ENCODE data around the gene RNF43. TPM values are rescaled to one million over a fixed set of nuclear protein-coding genes. Genes with fewer than 3 reads are reported as not detected.
"Not testable (repeated sequence)": the region's sequence is repeated elsewhere in the genome, so short reads cannot be mapped to it uniquely, and the experiment has no call there.

Gene RNF43
- total RNA-seq, 1 donor from 2014 or later: 3.5 TPM

DNA sequence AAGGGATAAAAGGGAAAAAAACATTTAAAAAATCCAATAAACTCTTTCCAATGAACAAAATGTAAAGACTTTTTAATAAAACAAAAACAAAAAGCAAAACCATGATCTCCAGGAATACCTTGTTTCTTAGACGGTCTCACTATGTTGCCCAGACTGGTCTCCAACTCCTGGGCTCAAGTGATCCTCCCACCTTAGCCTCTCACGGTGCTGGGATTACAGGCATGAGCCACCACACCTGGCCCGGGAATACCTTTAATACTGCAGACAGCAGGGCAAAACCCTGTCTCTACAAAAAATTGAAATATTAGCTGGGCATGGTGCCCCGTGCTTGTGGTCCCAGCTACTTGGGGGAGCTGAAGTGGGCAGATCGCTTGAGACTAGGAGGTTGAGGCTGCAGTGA is 7.9 kb downstream of the RNF43 start:
- DNase-seq: no peak

DNA sequence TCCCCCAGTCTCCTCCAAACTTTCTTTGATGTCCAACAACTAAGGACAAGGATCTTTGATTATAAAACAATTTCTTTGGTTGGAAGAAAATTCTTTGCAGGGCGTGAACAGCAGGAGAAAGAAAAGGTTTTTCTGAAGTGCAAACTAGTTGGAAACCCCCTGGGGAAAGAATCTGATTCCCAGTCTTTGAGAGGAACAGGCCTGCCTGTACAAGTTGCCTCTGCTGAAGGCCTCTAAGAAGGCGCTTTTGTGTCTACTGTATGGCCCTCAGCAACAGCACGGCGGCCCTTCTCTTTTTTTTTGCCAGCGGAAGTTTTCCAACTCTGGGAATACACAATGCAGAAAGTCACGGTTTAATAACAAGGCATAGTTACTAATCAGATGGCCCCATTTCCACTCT is 14.0 kb downstream of the RNF43 start:
- DNase-seq: peak; percentile 44

DNA sequence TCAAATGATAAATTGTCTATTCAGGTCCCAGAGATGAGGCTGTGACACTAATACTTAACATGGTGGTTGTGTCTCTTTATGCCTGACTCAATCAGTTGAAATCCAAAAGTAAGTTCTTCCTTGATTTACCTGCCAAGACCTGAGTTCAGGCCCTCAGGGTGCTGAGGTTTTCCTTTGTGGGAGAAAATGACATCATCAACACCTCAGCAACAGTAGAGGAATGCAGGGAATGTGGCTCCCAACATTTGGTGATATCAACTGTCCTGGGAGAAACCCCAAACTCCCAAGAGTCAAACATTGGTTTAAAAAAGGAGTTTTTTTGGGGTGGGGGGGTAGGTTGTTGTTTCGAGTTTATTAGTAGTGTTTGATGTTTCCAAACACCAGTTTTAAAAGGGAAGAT is 14.7 kb downstream of the RNF43 start:
- DNase-seq: no peak

DNA sequence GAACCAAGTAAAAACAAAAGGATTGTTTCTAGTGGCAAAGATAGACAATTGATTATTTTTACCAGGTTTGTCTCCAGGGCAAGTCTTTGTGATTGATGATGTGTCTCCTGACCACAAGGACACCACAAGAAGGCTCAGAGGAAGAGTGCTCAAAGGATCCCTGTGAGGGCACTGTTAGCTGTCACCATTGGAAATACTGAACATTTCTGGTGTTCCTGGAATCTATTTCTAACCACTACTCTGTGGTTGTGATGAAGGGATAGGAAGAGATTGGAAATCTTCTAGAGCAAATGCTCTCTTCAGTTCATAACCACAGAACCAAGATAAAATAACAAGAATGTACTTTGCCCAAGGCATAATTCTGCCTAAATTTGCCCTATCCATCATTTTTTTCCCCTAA is 15.3 kb downstream of the RNF43 start:
- no peak for DNase-seq

DNA sequence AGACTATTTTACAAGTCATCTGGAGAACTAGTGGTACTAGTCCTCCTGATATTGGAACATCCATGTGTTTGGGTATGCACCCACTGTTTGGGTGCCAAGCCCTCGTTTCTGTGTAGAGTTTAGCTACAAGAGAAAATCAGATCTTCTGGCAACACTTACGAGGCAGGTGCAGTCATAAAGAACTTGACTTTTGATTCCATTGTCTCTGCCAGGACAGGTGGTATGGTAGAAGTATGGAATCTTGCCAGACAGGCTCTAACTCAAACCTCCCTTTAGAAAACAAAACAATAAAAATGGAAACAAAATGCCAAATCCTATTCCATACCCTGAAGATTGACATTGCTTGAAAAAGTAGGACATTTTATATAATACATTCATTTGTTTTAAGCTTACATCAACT is 16.0 kb downstream of the RNF43 start:
- no peak for DNase-seq

DNA sequence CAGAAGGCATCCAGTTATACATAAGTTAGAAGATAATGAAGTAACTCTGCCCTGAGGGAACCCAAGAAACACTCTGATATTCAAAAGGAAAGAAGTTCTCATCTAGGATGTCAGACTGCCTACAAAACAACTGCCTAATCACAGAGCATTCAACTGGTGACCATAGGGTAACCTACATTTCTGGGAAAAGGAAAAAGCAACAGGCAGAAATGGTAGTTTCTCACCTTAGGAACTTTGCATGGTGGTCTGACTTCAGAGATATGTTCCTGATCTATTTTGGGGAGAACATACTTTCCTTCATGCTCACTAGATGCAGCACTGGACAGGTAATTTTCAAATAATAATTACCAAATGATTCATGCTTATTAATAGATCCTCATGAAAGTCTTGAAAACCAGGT is 16.5 kb downstream of the RNF43 start:
- no peak for DNase-seq

DNA sequence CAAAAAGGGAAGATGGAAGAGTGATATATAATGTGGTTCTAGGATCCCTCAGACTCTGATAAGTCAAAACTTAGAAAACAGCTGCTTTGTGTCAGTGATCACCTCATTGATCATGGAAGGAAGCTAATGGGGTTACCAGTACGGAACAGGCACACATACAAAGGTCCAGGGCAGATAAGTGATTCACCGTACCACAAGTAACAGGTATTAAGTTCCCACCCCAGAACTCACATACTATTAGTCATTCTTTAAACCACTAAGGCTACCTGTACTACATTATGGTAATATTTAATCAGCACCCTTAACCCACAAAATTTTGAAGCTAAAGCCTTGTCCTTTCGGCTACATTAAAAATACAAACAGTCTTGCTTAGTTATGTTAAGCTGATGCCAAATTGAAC is 17.4 kb downstream of the RNF43 start:
- DNase-seq: no peak

DNA sequence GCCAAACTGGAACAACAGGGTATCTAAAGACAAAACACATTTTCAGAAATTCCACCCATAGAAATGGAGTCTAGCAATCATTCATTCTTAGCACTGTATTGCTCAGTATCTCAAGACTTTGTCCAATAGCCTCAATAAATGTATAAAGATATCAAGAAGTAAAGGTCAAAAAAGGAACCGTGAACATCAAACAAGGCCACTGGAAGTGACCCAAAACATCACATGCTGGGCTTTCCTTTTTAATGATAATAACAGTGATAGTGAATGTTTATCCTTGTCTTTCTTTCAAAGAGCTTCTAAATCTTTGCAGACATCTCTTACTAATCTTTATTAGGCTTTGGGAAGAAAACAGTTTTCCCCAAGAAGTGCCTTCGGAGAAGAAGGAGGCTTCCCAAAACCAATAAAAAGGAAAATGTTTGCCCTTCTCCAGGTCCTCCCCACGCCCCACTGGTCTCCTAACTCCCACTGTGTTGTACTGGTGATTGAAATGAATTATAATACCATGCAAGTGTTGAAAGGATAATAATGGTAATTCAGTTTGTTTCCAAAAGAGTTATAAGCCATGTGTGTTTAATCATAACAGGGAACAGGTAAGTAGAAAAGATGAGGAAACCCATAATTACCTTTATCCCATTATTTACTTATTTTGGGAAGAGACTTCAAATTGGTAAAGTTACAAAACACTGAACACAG is 18.6 kb downstream of the RNF43 start:
- no peak for DNase-seq

DNA sequence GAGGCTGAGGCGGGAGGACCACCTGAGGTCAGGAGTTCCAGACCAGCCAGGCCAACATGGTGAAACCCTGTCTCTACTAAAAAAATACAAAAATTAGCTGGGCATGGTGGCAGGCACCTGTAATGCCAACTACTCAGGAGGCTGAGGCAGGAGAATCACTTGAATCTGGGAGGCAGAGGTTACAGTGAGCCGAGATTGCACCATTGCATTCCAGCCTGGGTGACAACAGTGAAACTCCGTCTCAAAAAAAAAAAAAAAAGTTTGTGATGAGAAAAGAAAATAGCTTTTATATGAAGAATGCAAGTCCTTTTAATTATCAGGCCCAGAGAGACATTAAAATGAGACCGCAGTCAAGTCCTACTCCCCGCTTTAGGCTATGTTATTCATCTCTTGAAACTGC is 19.9 kb downstream of the RNF43 start:
- DNase-seq: not testable (repeated sequence)

DNA sequence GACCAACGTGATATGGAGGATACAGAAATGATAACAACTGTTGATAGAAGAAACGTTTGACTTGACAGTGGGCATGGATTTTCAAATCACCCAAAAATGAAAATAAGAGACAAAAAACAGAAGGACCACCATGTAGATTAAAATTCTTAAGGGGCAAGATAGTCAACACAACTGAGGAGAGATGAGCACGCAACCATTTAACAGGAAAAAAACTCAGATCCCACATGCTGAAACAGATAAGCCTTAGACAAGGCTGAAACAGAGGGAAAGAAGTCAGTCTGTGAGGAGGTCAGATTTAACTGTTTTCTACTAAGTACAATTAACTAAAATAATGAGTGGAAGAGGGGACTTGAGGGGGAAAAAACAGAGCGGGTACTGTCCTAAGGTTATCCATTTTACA is 21.2 kb downstream of the RNF43 start:
- no peak for DNase-seq

DNA sequence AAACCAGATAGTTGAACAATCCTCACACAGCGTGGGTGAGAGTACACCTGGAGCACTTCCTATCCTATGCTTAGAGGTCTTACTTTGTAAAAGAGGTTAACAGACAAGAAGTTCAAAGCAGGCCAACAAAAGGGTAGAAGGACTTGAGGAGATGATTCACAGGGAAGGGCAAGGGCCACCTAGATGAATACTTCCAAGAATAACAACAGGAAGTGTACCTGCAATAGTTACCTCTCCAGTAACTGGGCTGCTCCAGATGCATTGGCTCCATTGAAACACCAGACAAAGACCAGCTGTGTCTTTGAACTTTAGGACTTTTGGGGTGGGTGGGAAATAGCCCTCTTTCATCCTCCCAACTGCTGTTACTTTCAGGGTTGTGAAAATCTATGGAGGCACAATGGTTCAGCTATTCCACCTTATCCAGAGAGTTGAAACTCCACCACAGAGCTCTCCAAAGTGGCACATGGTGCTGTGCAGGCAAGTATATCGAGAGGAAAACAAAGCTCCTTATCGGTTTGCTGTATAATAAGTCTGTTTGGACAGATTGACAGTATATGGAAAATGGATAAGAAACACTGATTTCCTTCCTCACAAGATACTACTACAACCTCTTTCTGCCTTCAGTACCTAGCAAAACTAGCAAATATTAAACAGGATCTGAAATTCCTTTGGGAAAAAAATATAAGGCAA is 22.7 kb downstream of the RNF43 start:
- DNase-seq: no peak

DNA sequence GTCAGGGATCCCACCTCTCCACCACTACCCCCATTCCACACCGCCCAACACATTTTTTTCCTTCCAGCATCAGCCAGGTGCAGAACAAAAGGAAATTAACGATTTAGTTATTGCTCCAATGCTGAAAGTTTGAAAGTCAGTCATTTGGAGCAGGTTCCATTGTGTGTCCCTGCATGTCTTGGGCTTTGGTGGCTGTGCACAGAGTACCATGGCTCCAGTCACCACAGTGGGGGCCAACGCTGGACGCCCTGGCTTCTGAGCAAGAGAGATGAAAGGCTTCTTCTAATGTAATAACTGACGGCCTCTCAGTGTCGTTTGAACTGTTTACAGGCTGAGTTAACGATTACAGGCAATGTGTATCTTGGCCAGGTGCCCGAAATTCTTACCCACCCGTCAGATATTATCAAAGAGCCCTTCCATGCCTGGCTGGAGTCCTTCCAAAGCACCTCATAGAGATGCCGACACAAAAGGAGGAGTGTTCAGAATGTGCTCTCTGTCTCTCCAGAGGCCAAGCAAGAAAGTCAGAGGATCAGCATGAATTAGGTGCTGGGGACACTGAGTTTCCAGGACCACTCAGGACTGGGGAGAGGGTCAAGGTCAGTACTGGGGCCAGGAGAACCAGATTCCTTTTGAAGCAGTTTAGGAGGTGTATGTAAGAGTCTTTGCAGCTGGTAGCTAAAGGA is 25.9 kb downstream of the RNF43 start:
- peak; percentile 62 for DNase-seq

DNA sequence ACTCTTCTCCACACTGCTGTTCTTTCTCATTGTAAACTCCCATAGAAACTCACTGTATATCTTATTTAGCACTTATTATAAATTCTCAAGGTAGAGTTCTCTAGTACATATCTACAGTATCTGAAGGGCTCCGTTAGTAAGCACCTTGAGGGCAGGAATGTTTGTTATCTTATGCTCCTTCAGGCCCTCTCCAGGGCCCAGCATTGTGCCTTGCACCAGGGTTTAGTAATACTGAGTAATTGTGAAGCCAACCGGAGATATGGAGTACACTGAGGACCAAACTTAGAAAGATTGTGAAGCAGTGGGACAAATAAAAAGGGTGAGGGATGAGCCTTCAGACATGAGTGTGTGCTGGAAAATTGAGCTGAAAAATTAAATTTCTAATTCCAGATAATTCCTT is 26.4 kb downstream of the RNF43 start:
- no peak for DNase-seq

DNA sequence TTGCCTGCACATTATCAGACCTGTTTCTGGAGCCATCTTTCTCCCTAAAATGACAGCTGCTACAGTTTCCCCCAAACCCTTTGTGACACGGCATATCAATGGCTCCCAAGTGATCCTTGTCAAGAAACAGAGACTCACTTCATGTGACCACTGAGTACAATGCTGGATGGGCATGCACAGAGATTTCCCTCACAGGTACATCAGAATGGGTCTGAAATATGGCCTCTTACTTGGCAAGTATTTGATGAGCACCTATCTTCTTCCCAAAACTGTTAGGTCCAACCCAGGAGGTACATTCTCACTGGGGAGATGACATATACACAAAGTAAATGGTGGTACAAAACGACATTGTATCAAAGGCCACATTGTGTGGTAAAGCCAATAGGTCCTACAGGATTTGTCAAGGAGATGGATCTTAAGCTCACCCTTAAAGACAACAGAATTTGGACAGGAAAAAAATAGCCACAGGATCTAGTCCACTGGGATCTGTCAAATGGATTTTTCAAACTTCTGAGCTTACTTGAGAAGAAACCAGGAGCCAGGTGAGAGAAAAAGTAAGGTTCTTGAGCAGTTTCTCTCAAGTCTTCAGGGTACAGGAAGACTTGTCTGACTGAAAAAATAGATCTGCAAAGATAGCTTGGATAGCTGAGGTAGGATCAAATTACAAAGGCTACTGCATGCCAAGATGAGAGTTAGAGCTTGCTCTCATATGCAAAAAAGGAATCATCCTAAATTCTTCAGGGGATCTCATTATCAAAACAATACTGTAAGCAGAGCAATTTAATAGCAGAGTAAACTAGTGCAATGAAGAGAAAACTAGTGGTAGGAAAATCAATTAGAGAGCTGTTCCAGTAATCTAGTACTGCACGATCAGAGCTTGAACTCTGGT is 28.8 kb downstream of the RNF43 start:
- no peak for DNase-seq

DNA sequence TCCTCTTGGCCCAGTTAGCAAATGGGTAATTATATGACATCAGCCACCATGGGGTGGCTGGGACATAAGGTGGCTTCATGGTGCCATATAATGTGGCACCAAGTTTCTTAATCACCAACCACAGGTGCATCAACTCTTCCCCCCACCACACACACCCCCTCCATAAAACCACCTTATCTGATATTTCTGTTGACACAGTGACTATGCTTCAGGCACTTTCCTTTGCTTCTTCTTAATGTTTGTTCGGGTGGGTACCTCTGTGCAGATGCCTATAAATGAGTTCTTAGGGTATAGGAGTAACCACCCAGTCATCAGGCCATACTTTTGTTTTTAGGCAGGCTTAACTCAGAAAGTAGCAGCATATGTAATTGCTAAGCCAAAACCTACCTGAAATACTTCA is 29.5 kb downstream of the RNF43 start:
- no peak for DNase-seq

DNA sequence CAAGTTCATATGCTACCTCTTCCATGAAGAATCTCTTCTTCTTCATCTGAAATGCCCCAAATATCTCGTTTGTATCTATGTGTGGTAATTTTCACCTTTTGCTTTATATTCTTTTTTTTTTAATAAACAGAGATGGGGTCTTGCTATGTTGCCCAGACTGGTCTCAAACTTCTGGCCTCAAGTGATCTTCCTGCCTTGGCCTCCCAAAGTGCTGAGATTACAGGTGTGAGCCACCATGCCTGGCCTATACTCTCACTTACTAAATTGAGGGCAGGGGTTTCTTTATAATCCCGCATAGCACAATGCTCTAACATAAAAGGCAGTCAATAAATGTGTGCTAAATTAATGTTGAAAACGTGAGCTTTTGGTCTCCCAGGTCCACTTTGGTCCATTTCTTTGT is 30.6 kb downstream of the RNF43 start:
- DNase-seq: no peak

DNA sequence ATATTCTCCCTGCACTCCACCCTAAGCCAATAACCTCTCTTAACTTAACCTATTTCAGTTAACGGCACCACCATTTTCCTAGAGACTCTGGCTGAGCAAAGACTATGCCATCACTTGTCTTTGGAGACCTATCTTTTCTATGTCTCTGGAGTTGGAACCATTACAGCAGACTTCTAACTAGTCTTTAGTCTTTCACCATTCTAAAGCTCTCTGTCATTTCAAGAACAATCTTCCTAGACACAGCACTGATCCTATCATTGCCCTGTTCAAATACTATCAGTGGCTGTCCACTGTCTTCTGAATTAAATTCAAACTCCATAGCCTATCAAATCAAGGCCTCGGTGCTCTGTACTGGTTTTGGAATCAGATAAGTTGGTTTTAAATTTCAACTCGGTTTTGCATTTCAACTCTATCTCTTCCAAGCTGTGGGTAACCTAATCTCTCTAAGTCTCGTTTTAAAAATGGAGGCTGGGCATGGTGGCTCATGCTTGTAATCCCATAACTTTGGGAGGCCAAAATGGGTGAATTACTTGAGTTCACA is 31.9 kb downstream of the RNF43 start:
- no peak for DNase-seq

DNA sequence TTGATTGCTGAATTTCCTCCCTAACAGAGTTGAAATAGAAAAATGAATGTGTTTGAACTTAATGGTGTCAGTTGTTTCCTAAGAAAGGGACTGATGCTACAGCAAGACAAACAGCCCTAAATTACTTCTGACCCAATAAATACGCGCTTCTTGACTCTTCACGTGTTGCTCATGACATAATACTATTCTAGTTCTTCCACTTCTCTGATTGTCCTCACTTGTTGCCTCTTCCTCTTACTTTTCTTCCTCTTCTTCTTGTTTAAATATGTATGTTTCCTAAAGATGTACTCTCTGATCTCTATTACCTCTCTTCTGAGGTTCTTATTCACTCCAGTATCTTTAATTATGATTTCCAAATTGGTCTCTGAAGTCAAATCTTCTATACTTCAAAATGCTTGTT is 32.4 kb downstream of the RNF43 start:
- DNase-seq: no peak

DNA sequence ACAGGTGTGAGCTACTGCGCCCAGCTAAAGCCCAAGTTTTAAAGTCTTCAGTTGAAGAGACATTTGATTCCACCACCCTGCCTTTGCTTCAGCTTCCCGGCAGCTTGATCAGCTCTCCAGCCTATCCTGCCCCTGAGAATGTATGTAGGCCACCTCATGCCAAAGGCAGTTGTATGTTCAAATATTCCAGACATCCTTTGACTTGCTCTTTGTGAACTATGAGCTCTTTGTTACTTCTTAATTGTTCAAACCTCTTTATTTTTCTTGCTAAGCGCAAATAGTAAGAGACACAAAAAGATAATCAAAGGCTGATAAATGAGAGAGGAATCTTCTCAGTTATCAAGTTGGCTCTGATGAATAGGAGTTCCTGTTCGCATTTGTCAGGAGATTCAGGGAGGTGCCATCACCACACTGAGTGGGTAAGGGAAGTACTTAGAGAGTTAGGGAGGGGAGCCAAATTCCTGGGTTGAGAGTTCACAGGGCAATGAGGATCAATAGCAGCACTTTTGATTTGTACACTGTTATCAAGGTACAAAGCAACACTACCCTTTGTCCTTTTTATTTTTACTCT is 33.4 kb downstream of the RNF43 start:
- no peak for DNase-seq

DNA sequence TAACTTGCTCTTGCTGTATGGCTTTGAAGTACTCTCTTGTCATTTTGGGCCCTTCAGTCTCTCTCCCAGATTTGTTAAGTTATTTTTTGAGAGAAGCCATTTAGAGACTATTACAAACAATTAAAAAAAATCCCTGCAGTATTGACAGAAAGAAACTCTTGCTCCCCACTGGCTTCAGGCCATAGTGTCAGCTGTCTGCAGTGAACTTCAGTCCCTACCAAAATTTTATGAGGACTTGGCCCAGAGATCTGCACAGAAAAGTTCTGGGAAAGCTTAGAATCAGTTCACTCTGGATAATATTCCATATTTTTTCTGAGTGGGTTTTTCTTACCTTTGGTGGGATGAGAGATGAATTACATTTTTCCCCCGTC is 34.5 kb downstream of the RNF43 start:
- DNase-seq: peak; percentile 35

DNA sequence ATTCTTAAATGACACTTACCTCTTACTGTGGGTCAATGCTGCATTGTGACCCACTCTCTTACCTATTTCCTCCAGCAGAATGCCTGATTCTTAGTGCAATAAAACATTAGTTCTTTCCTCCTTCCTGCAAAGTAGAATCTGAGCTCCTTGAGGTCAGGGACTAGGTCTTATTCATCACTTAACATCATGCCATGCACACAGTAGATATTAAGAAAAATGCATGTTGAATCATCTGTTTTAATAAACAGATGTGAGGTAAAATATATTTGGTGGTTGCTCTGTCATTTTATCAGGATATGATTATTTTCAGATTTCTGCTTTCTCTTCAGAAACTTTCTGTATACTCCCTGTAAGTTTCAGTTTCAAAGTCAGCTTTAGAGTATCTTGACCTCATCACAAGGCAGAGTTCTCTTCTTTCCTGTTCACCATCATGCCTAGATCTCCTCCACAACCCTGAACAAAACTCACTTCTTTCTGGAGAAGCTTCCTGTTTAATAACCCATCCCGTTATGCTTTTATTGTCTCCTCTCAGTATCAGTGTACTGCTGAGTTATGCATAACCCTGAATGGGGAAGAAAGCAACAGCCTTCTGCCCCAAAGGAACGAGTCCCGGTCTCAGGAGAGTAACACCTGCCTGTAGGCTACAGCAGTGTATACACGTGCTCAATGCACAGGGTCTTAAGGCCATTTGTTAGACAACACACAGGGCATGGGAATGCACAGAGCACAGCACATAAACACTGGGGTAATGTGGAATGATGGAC is 35.0 kb downstream of the RNF43 start:
- DNase-seq: no peak

Data from tongue (tissue), 2 donors.